ENCODE measurements around the gene SEC16A.

GRCh38 chr9:136517012-136517743 lies 34.3 kb upstream of the SEC16A start:
- TF ChIP-seq BHLHE40 (IDR thresholded peaks at IDR 0.05; ENCODE audit: borderline replicate concordance) (no peak), TARDBP (IDR thresholded peaks at IDR 0.05) (no peak), L3MBTL2 (conservative IDR thresholded peaks at IDR 0.05) (no peak), NFRKB (IDR thresholded peaks at IDR 0.05) (no peak), SP1 (IDR thresholded peaks at IDR 0.05) (no peak), CTBP1 (IDR thresholded peaks at IDR 0.05; ENCODE audit: borderline replicate concordance) (no peak), ZNF384 (IDR thresholded peaks at IDR 0.05) (no peak), ELF4 (IDR thresholded peaks at IDR 0.05) (no peak), FOXA1 (IDR thresholded peaks at IDR 0.05) (no peak), HDGF (IDR thresholded peaks at IDR 0.05; ENCODE audit: borderline replicate concordance) (no peak), SUZ12 (IDR thresholded peaks at IDR 0.05) (no peak)

Measured in HEK293T (cell line).